Prostate gland (tissue), 2 donors: ENCODE data around the gene VDAC1.
"Not testable (repeated sequence)": the region's sequence is repeated elsewhere in the genome, so short reads cannot be mapped to it uniquely, and the experiment has no call there.

Experiments
- POLR2AphosphoS5 ChIP-seq: sonication (generic); formaldehyde crosslinking; IDR thresholded peaks from one replicate; pipeline ENCODE4 v1.6.1; 2017; ENCODE audit warnings: antibody characterized with exemption
- TF ChIP-seq, protein P1 (sequence below), 4 experiments: fragments of 200-600 bp in 2 of 4; fragments of 450-650 bp in 2 of 4; sonication (generic) in 2 of 4; IDR thresholded peaks; 1 replicate in 3 of 4; 2 replicates in 1 of 4; pipeline ENCODE4 v1.5.1; 2016 to 2019; ENCODE audit warnings: antibody characterized with exemption in 4 of 4, mild to moderate bottlenecking in 2 of 4, moderate library complexity in 2 of 4

DNA sequence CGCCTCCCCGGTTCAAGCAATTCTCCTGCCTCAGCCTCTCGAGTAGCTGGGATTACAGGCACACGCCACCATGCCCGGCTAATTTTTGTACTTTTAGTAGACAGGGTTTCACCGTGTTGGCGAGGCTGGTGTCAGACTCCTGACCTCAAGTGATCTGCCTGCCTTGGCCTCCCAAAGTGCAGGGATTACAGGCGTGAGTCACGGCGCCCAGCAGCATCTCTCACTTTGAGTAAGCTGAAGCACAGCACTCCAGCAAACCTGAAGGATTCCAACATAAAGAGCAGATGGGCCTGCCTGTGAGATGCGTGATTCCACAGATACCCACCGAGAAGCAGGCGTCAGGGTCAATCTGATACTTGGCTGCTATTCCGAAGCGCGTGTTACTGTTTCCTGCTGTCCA is 29.2 kb downstream of the VDAC1 start:
- TF ChIP-seq POLR2AphosphoS5: not testable (repeated sequence)
- TF ChIP-seq, protein P1, sequence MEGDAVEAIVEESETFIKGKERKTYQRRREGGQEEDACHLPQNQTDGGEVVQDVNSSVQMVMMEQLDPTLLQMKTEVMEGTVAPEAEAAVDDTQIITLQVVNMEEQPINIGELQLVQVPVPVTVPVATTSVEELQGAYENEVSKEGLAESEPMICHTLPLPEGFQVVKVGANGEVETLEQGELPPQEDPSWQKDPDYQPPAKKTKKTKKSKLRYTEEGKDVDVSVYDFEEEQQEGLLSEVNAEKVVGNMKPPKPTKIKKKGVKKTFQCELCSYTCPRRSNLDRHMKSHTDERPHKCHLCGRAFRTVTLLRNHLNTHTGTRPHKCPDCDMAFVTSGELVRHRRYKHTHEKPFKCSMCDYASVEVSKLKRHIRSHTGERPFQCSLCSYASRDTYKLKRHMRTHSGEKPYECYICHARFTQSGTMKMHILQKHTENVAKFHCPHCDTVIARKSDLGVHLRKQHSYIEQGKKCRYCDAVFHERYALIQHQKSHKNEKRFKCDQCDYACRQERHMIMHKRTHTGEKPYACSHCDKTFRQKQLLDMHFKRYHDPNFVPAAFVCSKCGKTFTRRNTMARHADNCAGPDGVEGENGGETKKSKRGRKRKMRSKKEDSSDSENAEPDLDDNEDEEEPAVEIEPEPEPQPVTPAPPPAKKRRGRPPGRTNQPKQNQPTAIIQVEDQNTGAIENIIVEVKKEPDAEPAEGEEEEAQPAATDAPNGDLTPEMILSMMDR (IDR thresholded peaks at IDR 0.05): not testable (repeated sequence)
